ENCODE data around the gene MAT2B. TPM values are rescaled to one million over a fixed set of nuclear protein-coding genes. Genes with fewer than 3 reads are reported as not detected.

The MAT2B gene
- total RNA-seq, 1 donor from 2014 or later = 79.1 TPM

DNA sequence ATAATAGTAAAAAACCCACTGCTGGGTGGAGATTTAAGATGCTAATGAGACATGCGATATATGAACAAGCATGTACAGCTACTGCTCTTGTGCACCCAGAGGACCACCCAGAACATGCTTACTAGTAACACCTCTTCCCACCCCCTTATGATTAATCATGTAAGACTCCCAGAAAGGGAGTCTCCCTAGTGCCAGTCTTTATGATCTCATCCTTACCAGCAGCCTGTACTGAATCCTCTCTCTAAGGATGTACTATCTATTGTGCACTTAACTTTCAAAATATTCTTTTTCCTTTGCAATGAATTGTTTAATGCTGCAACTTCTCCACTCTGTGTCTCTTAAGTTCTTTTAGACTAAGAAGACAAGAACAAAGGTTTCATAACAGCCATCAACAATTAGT, 9.1 kb upstream of the MAT2B start:
- no peak overlapping the region for H3K27ac Mint-ChIP-seq (ENCODE audit: unreplicated experiment)
- no peaks in the 10 kb centered on the region for H3K4me1 Mint-ChIP-seq
- H3K27me3 Mint-ChIP-seq (ENCODE audit: low read depth) = no peaks in the 10 kb centered on the region
- peaks cover 16% of the 10 kb centered on the region for H3K36me3 Mint-ChIP-seq (ENCODE audit: low read depth)
- peaks cover 8% of the 10 kb centered on the region for H3K9me3 Mint-ChIP-seq
- no peak for DNase-seq (ENCODE audit: low read depth, low spot score)
- no peak overlapping the region for H3K4me3 Mint-ChIP-seq
- TF ChIP-seq, protein P1, sequence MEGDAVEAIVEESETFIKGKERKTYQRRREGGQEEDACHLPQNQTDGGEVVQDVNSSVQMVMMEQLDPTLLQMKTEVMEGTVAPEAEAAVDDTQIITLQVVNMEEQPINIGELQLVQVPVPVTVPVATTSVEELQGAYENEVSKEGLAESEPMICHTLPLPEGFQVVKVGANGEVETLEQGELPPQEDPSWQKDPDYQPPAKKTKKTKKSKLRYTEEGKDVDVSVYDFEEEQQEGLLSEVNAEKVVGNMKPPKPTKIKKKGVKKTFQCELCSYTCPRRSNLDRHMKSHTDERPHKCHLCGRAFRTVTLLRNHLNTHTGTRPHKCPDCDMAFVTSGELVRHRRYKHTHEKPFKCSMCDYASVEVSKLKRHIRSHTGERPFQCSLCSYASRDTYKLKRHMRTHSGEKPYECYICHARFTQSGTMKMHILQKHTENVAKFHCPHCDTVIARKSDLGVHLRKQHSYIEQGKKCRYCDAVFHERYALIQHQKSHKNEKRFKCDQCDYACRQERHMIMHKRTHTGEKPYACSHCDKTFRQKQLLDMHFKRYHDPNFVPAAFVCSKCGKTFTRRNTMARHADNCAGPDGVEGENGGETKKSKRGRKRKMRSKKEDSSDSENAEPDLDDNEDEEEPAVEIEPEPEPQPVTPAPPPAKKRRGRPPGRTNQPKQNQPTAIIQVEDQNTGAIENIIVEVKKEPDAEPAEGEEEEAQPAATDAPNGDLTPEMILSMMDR (conservative IDR thresholded peaks at IDR 0.05) = no peak

DNA sequence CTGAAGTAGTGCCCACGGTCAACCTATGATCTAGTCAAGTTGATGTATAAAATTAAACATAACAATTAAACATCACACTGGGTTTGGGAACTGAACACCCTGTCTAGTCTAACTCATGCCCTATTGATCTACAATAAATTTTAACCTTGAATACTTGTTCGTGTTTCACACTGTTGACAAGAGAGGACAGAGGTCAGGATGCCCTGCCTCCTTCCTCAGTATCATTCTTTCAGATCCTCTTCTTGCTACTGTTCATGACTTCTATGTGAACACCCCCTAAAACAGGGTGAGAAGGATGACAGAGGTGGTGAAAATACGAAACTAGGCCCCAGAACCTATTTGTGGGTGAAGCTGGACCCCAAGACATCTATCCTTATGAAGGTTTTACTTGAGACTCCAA, 8.1 kb upstream of the MAT2B start:
- Mint-ChIP-seq H3K27me3 (ENCODE audit: low read depth) (no peaks in the 10 kb centered on the region), H3K36me3 (ENCODE audit: low read depth) (peaks cover 15% of the 10 kb centered on the region), H3K4me3 (no peak overlapping the region), H3K4me1 (peaks cover under 1% of the 10 kb centered on the region), H3K9me3 (peaks cover 8% of the 10 kb centered on the region), H3K27ac (ENCODE audit: unreplicated experiment) (no peak overlapping the region)
- TF ChIP-seq, protein P1 (conservative IDR thresholded peaks at IDR 0.05) = no peak
- no peak for DNase-seq (ENCODE audit: low read depth, low spot score)

DNA sequence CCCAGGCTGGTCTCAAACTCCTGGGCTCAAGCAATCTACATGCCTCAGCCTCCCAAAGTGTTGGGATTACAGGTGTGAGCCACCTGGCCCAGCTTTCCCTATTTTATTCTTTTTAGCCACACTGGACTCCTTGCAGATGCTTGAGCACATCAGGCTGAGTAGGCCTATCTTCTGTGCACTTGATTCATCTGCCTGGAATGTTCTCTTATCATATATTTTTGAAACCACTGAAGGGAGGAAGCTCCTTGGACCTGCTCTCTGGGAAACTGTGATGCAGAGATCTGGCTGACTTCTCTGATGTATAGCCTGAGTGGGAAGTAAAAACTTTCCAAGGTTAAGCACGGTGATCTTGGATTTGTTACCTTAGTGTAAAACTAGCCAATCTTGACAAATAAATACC, 6.5 kb upstream of the MAT2B start:
- TF ChIP-seq, protein P1 (conservative IDR thresholded peaks at IDR 0.05) = no peak
- DNase-seq (ENCODE audit: low read depth, low spot score) = no peak
- no peaks in the 10 kb centered on the region for H3K27me3 Mint-ChIP-seq (ENCODE audit: low read depth)
- peaks cover 8% of the 10 kb centered on the region for H3K9me3 Mint-ChIP-seq
- H3K4me1 Mint-ChIP-seq = peaks cover 9% of the 10 kb centered on the region
- no peak overlapping the region for H3K4me3 Mint-ChIP-seq
- no peak overlapping the region for H3K27ac Mint-ChIP-seq (ENCODE audit: unreplicated experiment)
- H3K36me3 Mint-ChIP-seq (ENCODE audit: low read depth) = peaks cover 6% of the 10 kb centered on the region

DNA sequence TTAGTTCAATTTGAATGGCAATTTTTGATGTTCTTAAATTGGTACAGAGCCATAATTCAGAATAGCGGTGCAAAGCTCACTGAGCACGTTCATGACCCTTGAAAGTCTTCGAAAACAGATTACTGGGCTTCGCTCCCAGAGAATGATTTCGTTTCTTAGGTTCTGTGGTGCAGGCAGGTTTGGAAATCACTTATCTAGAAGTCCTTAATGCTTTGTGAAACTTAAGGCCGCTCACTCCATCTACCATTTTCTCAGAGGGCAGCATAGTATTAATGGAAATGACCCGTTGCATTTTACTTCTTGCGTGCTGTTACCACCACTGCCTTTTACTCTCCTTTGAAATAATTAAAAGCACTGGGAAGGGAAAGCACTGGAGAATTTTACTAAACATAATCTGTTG, 2.9 kb upstream of the MAT2B start:
- TF ChIP-seq, protein P1 (conservative IDR thresholded peaks at IDR 0.05) = no peak
- peaks cover 34% of the 10 kb centered on the region for H3K4me1 Mint-ChIP-seq
- H3K27me3 Mint-ChIP-seq (ENCODE audit: low read depth) = peaks cover 4% of the 10 kb centered on the region
- H3K36me3 Mint-ChIP-seq (ENCODE audit: low read depth) = peaks cover 3% of the 10 kb centered on the region
- no peaks in the 10 kb centered on the region for H3K9me3 Mint-ChIP-seq
- H3K4me3 Mint-ChIP-seq = peak overlapping the region; percentile 100
- peak overlapping the region; percentile 100 for H3K27ac Mint-ChIP-seq (ENCODE audit: unreplicated experiment)
- no peak for DNase-seq (ENCODE audit: low read depth, low spot score)

DNA sequence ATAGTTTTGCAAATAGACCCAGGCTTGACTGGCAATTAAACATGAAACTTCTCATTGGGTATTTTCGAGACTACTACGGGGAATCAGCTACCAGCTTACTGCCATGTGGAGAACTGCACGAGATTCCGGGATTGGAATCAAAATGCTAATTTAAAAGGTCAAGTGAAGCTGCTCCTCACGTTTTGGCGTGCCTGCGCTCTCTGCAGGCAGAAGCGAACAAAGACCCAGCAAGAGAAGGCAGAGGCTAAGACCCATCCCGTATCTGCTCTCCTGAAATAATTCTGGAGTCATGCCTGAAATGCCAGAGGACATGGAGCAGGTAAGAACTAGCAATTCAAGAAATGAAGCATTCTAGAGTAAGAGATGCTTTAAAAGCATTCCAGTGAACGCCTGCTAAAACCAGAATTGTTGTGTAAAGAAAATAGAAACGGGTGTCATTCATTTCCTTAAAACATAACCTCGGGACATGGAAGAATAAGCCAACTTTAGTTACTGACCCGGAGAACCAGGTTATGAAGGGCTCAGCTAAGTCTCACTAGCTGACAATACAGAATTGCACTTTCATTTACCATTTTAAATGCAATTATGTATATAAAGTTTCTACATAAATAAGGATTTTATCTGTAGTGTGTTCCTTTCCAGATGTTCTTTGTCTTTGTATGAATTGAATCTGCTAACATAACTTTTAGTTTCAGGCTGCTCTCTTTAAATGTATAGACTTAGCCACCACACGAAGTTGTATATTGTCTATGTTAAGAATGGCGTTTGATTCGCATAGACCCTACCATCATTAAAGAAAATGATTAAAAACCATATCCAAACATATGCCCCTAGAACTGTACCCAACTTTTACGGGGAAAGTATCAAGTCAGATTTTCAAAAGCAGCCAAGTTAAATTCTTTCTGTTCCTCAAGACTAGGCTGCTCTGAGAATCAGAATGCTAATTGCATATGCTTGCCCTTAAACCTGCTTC, 2.0 kb upstream of the MAT2B start:
- Mint-ChIP-seq H3K27ac (ENCODE audit: unreplicated experiment) (peak overlapping the region; percentile 100), H3K4me3 (peak overlapping the region; percentile 100), H3K4me1 (peaks cover 42% of the 10 kb centered on the region), H3K27me3 (ENCODE audit: low read depth) (peaks cover 4% of the 10 kb centered on the region), H3K36me3 (ENCODE audit: low read depth) (peaks cover 3% of the 10 kb centered on the region), H3K9me3 (no peaks in the 10 kb centered on the region)
- peak; percentile 62 for DNase-seq (ENCODE audit: low read depth, low spot score)
- TF ChIP-seq, protein P1 (conservative IDR thresholded peaks at IDR 0.05) = no peak

All from neural crest cell (in vitro differentiated cells).